MM.1S (cell line): ENCODE measurements around the gene CCDC13.

Experiments used
- DNase-seq: peaks from one replicate; pipeline ENCODE4 v3.0.0-alpha.2; 2015
- H2AFZ ChIP-seq: fragments of 300-600 bp; sonication (generic); 2 replicates; pipeline ENCODE4 v1.6.0; 2016; ENCODE audit warnings: antibody characterized with exemption, low read length
- H3F3A ChIP-seq: fragments of 300-600 bp; sonication (generic); 2 replicates; pipeline ENCODE4 v1.6.1; 2016; ENCODE audit warnings: mild to moderate bottlenecking, antibody characterized with exemption, low read length, moderate library complexity, mixed read lengths; ENCODE audit not compliant: insufficient read depth
- H3K27ac ChIP-seq: fragments of 300-600 bp; sonication (generic); 2 replicates; pipeline ENCODE4 v1.5.1; 2016; ENCODE audit warnings: mild to moderate bottlenecking, low read length
- H3K27me3 ChIP-seq: fragments of 300-600 bp; sonication (generic); replicated peaks from 2 replicates; pipeline ENCODE4 v1.6.0; 2016; ENCODE audit warnings: low read length; ENCODE audit not compliant: insufficient read depth
- H3K36me3 ChIP-seq: fragments of 300-600 bp; sonication (generic); replicated peaks from 2 replicates; pipeline ENCODE4 v1.6.1; 2016; ENCODE audit warnings: mild to moderate bottlenecking, low read length, mixed read lengths; ENCODE audit not compliant: insufficient read depth
- H3K4me1 ChIP-seq: fragments of 300-600 bp; sonication (generic); 2 replicates; pipeline ENCODE4 v1.6.1; 2016; ENCODE audit warnings: low read length, mixed read lengths
- H3K4me2 ChIP-seq: fragments of 300-600 bp; sonication (generic); 2 replicates; pipeline ENCODE4 v1.6.0; 2016; ENCODE audit warnings: low read depth, low read length
- H3K4me3 ChIP-seq: fragments of 300-600 bp; sonication (generic); 2 replicates; pipeline ENCODE4 v1.5.1; 2016; ENCODE audit warnings: low read length, mixed read lengths
- H3K79me2 ChIP-seq: fragments of 300-600 bp; sonication (generic); 2 replicates; pipeline ENCODE4 v1.6.1; 2016; ENCODE audit warnings: mixed run types, low read length, mixed read lengths
- H3K9ac ChIP-seq: fragments of 300-600 bp; sonication (generic); 2 replicates; pipeline ENCODE4 v1.6.1; 2016; ENCODE audit warnings: low read length, mixed read lengths
- H3K9me2 ChIP-seq: fragments of 300-600 bp; sonication (generic); replicated peaks from 2 replicates; pipeline ENCODE4 v1.6.1; 2016; ENCODE audit warnings: mild to moderate bottlenecking, low read length, mixed read lengths; ENCODE audit not compliant: insufficient read depth
- H3K9me3 ChIP-seq: fragments of 300-600 bp; sonication (generic); replicated peaks from 2 replicates; pipeline ENCODE4 v1.6.1; 2016; ENCODE audit warnings: mild to moderate bottlenecking, low read length, mixed read lengths; ENCODE audit not compliant: insufficient read depth
- H4K20me1 ChIP-seq: fragments of 300-600 bp; sonication (generic); 2 replicates; pipeline ENCODE4 v1.6.1; 2016; ENCODE audit warnings: mild to moderate bottlenecking, low read length, moderate library complexity, mixed read lengths; ENCODE audit not compliant: insufficient read depth
- CTCF ChIP-seq: fragments of 300-600 bp; sonication (generic); IDR thresholded peaks from 2 replicates; pipeline ENCODE4 v1.5.1; 2016; ENCODE audit warnings: antibody characterized with exemption, low read length, mixed read lengths
- EZH2 ChIP-seq: fragments of 300-600 bp; sonication (generic); optimal IDR thresholded peaks from 2 replicates; pipeline ENCODE3; 2017; ENCODE audit warnings: low read depth, mild to moderate bottlenecking, antibody characterized with exemption, low read length, mixed read lengths
- EZH2phosphoT487 ChIP-seq: fragments of 300-600 bp; sonication (generic); IDR thresholded peaks from 2 replicates; pipeline ENCODE4 v1.6.1; 2018; ENCODE audit warnings: antibody characterized with exemption, low read length

Gene CCDC13

GRCh38 chr3:42750834-42751233 lies 22.2 kb downstream of the CCDC13 start:
- no peaks in the 10 kb centered on the region for H3K27me3 ChIP-seq
- H3K9ac ChIP-seq = no peak overlapping the region
- no peak overlapping the region for H2AFZ ChIP-seq
- no peaks in the 10 kb centered on the region for H3K36me3 ChIP-seq
- TF ChIP-seq CTCF = no peak
- no peaks in the 10 kb centered on the region for H3F3A ChIP-seq
- H3K9me3 ChIP-seq = no peaks in the 10 kb centered on the region
- H3K4me2 ChIP-seq = no peak overlapping the region
- H3K4me1 ChIP-seq = no peaks in the 10 kb centered on the region
- no peaks in the 10 kb centered on the region for H3K9me2 ChIP-seq
- H3K79me2 ChIP-seq = no peaks in the 10 kb centered on the region
- no peaks in the 10 kb centered on the region for H4K20me1 ChIP-seq
- no peak overlapping the region for H3K4me3 ChIP-seq
- no peak overlapping the region for H3K27ac ChIP-seq
- no peak for DNase-seq

GRCh38 chr3:42749753-42750231 lies 23.3 kb downstream of the CCDC13 start:
- H3K4me2 ChIP-seq = no peak overlapping the region
- H3F3A ChIP-seq = no peaks in the 10 kb centered on the region
- H3K9ac ChIP-seq = no peak overlapping the region

GRCh38 chr3:42749025-42749752 lies 23.9 kb downstream of the CCDC13 start:
- H4K20me1 ChIP-seq = no peaks in the 10 kb centered on the region
- no peaks in the 10 kb centered on the region for H3K27me3 ChIP-seq
- no peaks in the 10 kb centered on the region for H3K9me2 ChIP-seq
- H2AFZ ChIP-seq = no peak overlapping the region
- DNase-seq = no peak
- H3K4me2 ChIP-seq = no peak overlapping the region
- H3K27ac ChIP-seq = no peak overlapping the region
- H3K9me3 ChIP-seq = no peaks in the 10 kb centered on the region
- H3K4me1 ChIP-seq = no peaks in the 10 kb centered on the region
- H3K4me3 ChIP-seq = no peak overlapping the region
- H3K9ac ChIP-seq = no peak overlapping the region
- no peaks in the 10 kb centered on the region for H3K79me2 ChIP-seq
- H3K36me3 ChIP-seq = no peaks in the 10 kb centered on the region
- no peak for TF ChIP-seq EZH2phosphoT487
- TF ChIP-seq EZH2 = no peak
- no peak for TF ChIP-seq CTCF
- H3F3A ChIP-seq = no peaks in the 10 kb centered on the region

More at GRCh38 chr3:42749753-42750231, 23.3 kb downstream of the CCDC13 start:
- H4K20me1 ChIP-seq = no peaks in the 10 kb centered on the region
- H3K79me2 ChIP-seq = no peaks in the 10 kb centered on the region
- no peaks in the 10 kb centered on the region for H3K36me3 ChIP-seq
- no peak overlapping the region for H3K4me3 ChIP-seq
- no peaks in the 10 kb centered on the region for H3K27me3 ChIP-seq
- H3K4me1 ChIP-seq = no peaks in the 10 kb centered on the region
- H3K9me2 ChIP-seq = no peaks in the 10 kb centered on the region
- no peak overlapping the region for H2AFZ ChIP-seq
- no peaks in the 10 kb centered on the region for H3K9me3 ChIP-seq
- no peak for DNase-seq
- H3K27ac ChIP-seq = no peak overlapping the region
- TF ChIP-seq EZH2 (no peak), EZH2phosphoT487 (no peak), CTCF (peak; percentile 52)
